DMS114 treated with DMSO at 0.1 percent for 48 hours (cell line): ENCODE measurements around the gene CEBPB.

Source experiments
- DNase-seq: peaks from one replicate; lab custom pipeline; 2025; ENCODE audit not compliant: unreplicated experiment; lab: John Stamatoyannopoulos, UW

CEBPB gene

GRCh38 chr20:50210066-50210619 is 19.5 kb downstream of the CEBPB start:
- no peak for DNase-seq

GRCh38 chr20:50211091-50211490 is 20.5 kb downstream of the CEBPB start:
- DNase-seq, result no peak

GRCh38 chr20:50213531-50214106 is 23.0 kb downstream of the CEBPB start:
- no peak for DNase-seq

- no peak for DNase-seq
These were observed 23.8 kb downstream of the CEBPB start for GRCh38 chr20:50214226-50215024.

DNA sequence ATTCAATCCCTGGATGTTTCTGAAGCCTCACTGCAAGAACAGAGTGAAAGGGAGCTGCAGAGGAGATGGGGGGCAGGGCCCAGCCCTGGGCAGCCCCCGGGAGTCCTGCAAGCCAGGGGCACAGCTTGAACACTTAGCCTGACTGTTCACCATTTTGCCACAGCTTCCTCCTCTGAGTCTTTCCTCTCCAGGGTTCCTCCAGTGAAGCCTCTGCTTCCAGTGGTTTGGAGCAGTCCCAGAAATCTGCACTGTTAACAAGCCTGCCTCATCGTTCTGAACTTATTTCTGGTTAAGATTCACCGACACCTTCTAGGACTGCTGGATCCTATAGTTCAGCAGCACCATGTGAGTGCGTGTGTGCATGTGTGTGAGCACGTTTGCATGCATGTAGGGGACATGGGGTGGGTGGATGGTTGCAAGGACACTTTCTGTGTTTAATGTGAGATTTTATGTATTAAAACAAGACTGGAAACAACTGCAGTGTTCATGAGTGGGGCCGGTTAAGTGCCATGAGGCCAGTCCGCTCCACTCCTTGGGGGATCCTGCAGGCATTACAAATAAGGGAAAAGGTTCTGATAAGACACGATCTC is 24.6 kb downstream of the CEBPB start:
- no peak for DNase-seq

GRCh38 chr20:50215926-50216325 is 25.3 kb downstream of the CEBPB start:
- no peak for DNase-seq

DNA sequence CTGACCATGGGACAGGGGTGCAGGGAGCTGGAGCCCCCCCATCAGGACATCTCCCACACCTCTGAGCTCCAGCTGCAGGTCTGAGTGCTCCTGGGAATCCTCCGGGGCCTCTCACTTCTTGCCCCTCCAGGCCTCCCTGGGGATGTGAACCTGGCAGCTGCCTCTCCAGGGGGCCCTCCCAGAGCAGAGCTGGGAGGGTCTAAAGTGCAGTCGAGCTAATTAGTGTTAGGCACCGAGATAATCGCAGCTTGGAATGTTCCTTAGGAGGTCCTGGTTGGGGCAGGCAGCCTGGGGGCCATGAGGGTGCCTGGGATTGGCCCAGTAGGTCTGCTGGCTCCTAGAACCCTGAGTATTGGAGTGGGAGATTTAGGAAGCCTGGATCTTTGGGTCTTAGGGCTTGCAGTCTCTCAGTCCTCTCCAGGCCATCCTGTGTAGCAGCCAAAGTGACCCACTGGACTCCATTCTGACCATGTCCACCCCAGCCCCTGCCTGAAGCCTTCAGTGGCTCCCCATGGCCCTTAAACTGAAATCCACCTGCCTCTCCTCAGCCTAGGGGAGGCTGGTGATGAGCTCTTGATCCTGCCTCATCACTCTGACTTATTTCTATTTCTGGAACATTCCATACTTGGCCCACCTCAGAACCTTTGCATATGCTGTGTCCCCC is 26.0 kb downstream of the CEBPB start:
- no peak for DNase-seq

DNA sequence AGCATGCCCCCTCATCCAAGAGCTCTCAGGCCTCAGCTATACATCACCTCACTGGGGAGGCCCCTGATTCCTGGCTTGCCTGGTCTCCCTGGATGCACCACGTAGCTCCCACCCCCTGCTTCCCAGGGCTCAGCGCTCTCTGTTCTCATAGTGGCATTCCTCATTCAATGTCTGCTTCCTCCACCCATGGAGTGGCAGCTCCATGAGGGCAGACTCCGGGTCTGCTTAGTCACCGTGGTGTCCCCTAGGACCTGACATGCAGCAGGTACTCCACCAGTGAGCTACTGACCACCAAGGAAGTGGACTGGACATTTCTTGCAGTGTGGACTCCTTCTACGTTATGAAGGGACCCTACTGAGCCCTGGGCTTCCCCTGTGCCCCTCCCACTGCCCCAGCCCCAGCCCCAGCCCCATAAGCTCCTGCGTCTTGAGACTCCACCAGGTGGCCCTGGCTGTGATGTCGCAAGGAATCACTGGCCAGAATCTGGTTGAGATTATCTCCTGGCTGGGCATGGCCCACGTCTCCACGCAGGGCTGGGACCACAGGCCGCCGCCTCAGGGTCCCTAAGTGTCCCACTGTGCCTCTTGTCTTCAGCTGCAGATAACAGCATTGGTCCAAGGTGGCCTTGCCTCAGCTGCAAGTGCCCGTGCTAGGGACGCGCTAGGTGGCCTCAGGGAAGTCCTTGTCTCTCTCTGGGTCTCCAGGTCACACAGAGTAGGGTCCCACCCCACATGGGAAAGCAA is 26.7 kb downstream of the CEBPB start:
- DNase-seq, result no peak

GRCh38 chr20:50218987-50219435 is 28.4 kb downstream of the CEBPB start:
- DNase-seq, result no peak

GRCh38 chr20:50219600-50219999 is 29.0 kb downstream of the CEBPB start:
- DNase-seq, result no peak

- DNase-seq, result no peak
These were observed 29.7 kb downstream of the CEBPB start for GRCh38 chr20:50220093-50220893.

DNA sequence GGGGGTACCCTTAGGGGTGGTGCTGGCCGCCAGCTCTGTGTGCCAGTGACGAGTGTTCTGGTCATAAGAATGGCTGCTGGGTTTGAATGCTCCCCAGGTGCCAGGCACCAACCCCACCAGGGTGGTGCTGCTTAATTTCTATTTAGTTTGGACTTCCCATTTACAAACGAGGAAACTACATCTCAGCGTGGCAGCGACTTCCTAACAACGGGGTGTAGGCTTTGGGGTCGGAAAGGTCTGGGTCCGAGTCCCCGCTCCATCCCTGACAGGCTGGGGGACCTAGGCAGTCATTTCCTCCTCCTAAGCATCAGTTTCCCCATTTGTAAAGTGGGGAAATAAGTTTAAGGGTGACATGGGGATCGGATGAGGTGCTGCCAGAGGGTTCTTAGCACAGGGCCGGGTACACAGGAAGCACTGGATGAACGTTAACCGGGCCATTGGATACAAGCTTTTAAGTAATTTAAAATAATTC is 30.3 kb downstream of the CEBPB start:
- DNase-seq, result no peak

- no peak for DNase-seq
These were observed 31.1 kb downstream of the CEBPB start for GRCh38 chr20:50221501-50222308.

DNA sequence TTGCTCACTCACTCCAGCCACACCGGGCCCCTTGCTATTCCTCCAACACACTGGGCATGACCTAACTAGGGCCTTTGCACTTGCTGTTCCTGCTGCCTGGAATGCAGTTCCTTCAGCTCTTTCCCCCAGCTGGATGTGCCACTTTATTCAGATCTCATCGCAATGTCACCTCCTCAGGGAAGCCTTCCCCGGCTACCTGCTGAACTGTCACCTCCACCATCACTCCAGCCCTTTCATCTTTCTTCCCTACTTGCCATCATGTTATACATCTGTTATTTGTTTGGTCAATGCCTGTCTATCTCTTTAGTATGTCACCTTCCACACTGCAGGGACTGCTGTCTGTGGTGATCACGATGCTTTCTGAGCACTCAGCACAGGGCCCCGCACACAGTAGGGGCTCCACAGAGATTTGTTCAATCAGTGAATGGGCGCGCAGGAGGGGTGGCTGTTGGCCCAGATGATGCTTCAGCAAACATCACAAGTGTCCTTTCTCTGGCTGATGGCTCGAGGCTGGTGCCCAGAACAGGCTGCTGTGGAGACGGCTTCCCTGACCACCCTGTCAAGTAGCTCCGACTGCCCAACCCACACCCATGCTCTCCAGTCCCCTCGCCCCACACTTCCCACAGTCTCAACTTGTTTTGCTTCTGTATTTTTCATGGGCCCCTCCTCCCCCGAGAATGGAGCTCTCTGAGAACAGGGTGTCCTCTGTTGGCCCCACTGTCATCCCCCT is 31.8 kb downstream of the CEBPB start:
- no peak for DNase-seq

DNA sequence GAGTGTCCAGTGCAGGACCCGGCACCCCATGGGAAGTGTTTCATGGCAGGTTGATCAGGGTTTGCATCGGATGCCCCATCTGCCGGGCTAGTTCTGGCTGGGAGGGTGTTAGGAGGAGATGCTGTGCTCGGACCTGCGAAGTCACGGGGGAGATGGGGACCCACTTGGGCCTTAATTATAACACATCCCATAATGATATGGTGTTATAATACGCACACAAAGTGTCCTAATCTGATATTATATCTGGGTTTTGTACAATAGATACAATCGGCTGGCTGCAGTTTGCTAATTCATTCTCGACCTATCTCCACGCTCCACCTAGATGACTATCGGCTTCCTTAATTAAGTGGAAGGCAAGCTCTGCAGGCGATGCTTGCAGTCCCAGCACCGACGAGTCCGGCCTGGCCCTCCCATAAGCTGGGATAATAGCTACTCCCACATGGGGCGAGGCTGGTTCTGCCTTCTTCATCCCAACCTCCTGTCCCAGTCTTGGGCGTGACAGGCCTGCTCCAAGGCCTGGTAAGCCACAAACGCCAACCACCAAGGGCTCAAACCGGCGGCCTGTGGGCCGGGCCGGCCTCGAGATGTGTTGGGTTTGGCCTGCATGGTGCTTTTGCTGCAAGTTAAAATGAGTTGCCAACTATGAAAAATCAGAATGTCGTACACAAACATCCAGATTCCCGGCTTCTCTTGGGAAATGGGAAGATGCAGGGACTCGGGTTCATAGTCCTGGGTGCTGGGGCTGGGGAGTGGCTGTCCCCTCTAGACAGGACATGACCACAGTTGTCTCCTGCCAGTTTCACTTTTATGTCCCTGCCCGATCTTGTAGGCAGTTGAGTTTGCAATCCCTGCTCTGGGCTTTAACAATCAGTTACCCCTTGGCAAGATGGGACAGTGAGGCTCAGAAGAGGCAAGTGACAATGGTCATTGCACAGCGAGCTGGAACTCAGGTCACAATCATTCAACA is 32.7 kb downstream of the CEBPB start:
- no peak for DNase-seq

DNA sequence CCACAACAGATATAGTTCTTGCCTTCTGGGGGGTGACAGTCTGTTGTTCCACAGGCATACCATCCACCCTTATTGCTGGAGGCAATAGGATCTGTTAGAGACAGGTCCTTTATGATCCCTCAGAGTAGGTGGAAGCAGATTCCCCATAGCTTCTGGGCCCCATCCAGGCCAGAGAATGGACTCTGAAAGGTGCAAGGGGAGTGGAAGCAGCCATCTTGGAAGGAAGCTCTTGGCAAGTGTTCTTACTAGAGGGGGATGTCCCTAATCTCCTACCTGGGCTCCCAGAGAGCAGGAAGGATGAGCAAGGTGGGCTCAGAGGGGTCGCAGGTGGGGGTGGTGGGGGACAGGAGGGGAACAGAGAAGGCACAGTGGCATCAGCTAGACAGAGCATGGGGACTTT is 33.4 kb downstream of the CEBPB start:
- DNase-seq, result no peak
